OCI-LY7 (cell line): ENCODE data around the gene MTHFD1. TPM values are rescaled to one million over a fixed set of nuclear protein-coding genes. Genes with fewer than 3 reads are reported as not detected.

Experiments used
- BruUV-seq: library from RNA; stranded (reverse); fragments of 400-500 nt; replicated peaks from 2 replicates; lab custom pipeline; 2021; lab: Mats Ljungman, UMichigan
- CTCF ChIA-PET: fragments of 300-600 bp; sonication (Branson Sonifier 250); formaldehyde crosslinking; loops from one replicate; lab custom pipeline; 2022; ENCODE audit warnings: antibody characterized with exemption; ENCODE audit not compliant: unreplicated experiment; lab: Charles Lee
- POLR2A ChIA-PET: fragments of 300-600 bp; sonication (Branson Sonifier 250); formaldehyde crosslinking; loops from one replicate; lab custom pipeline; 2022; ENCODE audit warnings: antibody characterized with exemption; lab: Charles Lee
- DNase-seq: peaks from one replicate; pipeline ENCODE4 v3.0.0-alpha.2; 2015; ENCODE audit warnings: low spot score
- H2AFZ ChIP-seq: fragments of 200-600 bp; sonication (generic), shearing (Covaris generic); 2 replicates; pipeline ENCODE4 v1.6.1; 2014; ENCODE audit warnings: mild to moderate bottlenecking, antibody characterized with exemption, low read length, moderate library complexity
- H3K27ac ChIP-seq: fragments of 200-600 bp; sonication (generic); 2 replicates; pipeline ENCODE4 v1.5.1; 2014; ENCODE audit warnings: mixed run types, low read depth, mild to moderate bottlenecking, moderate library complexity, low read length, inconsistent platforms; ENCODE audit not compliant: poor library complexity, severe bottlenecking
- H3K36me3 ChIP-seq: fragments of 200-600 bp; sonication (generic); 2 replicates; pipeline ENCODE4 v1.6.1; 2014; ENCODE audit warnings: mild to moderate bottlenecking, antibody characterized with exemption, low read length, moderate library complexity, mixed read lengths; ENCODE audit not compliant: insufficient read depth
- H3K4me1 ChIP-seq: fragments of 200-600 bp; sonication (generic); 2 replicates; pipeline ENCODE4 v1.5.1; 2014; ENCODE audit warnings: mild to moderate bottlenecking, low read length; ENCODE audit not compliant: insufficient read depth, poor library complexity, severe bottlenecking
- H3K4me2 ChIP-seq: fragments of 200-600 bp; sonication (generic); 2 replicates; pipeline ENCODE4 v1.6.1; 2014; ENCODE audit warnings: mild to moderate bottlenecking, low read length
- H3K4me3 ChIP-seq: fragments of 200-600 bp; sonication (generic); 2 replicates; pipeline ENCODE4 v1.5.1; 2014; ENCODE audit warnings: mild to moderate bottlenecking, low read depth, low read length; ENCODE audit not compliant: poor library complexity, severe bottlenecking
- H3K79me2 ChIP-seq: fragments of 200-600 bp; sonication (generic); 2 replicates; pipeline ENCODE4 v1.6.1; 2016; ENCODE audit warnings: low read depth, mild to moderate bottlenecking, low read length, moderate library complexity, mixed read lengths; ENCODE audit not compliant: insufficient read depth
- H3K9me2 ChIP-seq: fragments of 200-600 bp; sonication (generic); 2 replicates; pipeline ENCODE4 v1.6.1; 2016; ENCODE audit warnings: mild to moderate bottlenecking, low read length, mixed read lengths; ENCODE audit not compliant: insufficient read depth
- H3K9me3 ChIP-seq: fragments of 200-600 bp; sonication (generic); 2 replicates; pipeline ENCODE4 v1.6.1; 2014; ENCODE audit warnings: mild to moderate bottlenecking, mixed run types, low read length, mixed read lengths
- H4K20me1 ChIP-seq: fragments of 200-600 bp; sonication (generic); 2 replicates; pipeline ENCODE4 v1.6.1; 2014; ENCODE audit warnings: mild to moderate bottlenecking, antibody characterized with exemption, low read length, moderate library complexity, mixed read lengths; ENCODE audit not compliant: insufficient read depth
- EZH2phosphoT487 ChIP-seq: fragments of 200-600 bp; sonication (generic); IDR thresholded peaks from 2 replicates; pipeline ENCODE4 v1.6.1; 2018; ENCODE audit warnings: low read depth, borderline replicate concordance, mild to moderate bottlenecking, mixed run types, antibody characterized with exemption, low read length, moderate library complexity, mixed read lengths
- intact Hi-C: fragments of 100-400 bp; cut with micrococcal nuclease; formaldehyde crosslinking; loops from one replicate; pipeline ENCODE4 v1.10.0; 2022; ENCODE audit not compliant: unreplicated experiment
- total RNA-seq, 2 experiments: library from RNA; depleted of rRNA in 1 of 2; stranded (reverse); fragments of >200 nt in 1 of 2; shearing (Covaris generic) in 1 of 2; gene quantifications; 2 replicates each; pipeline ENCODE4 v1.2.3, GENCODE V29; 2014 to 2022
- TF ChIP-seq, protein P1 (sequence below): fragments of 200-600 bp; sonication (generic); conservative IDR thresholded peaks from 2 replicates; pipeline ENCODE4 v1.5.1; 2014; ENCODE audit warnings: mild to moderate bottlenecking, antibody characterized with exemption, low read length, moderate library complexity, mixed read lengths

Gene MTHFD1
- total RNA-seq, 2 experiments from 2014 or later: 73.7 to 163 TPM

DNA sequence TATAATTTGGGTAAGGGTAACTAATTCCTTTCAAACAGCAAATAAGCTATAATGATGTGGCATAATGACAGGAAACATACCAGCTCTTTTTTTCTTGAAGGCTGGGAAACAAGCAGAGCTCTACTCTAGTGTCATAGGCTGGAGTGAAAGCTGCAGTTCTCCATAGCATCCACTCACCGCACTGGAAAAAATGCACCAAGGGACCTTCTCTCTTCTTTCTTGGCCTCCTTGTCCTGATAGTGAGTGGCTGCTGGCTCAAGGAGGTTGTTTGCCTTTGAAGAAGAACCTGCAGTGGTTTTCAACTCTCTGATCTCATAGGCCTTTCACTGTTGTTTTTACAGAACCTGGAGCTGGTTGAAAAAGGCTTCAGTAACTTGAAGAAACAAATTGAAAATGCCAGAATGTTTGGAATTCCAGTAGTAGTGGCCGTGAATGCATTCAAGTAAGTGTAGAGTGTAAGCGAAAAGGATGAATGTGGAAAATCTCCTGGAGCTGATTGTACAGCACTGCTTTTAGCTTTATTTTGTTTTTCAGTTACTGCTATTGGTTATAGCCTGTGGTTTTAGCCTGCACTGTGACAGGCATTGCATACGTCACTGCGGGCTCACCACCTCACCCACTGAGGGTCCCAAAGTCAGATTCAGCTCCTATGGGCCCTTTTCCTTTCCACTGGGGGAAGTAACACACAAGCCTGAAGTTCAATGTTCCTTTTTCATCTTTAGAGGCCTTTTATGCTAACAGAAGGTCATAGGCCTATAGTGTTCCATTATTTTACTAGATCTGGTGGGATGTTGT is 59.9 kb downstream of the MTHFD1 start:
- no peak overlapping the region for H2AFZ ChIP-seq
- H3K9me2 ChIP-seq: no peaks in the 10 kb centered on the region
- no peak overlapping the region for H3K4me3 ChIP-seq
- POLR2A ChIA-PET: interaction anchor here (1.5 kb wide), 1 partner anchor 15 kb away, joined by 6 read pairs; no protein-coding TSS in a partner anchor
- H3K36me3 ChIP-seq: peaks cover 88% of the 10 kb centered on the region
- H4K20me1 ChIP-seq: no peaks in the 10 kb centered on the region
- no peaks in the 10 kb centered on the region for H3K79me2 ChIP-seq
- no peak overlapping the region for H3K27ac ChIP-seq
- no peaks in the 10 kb centered on the region for H3K9me3 ChIP-seq
- TSS peak; percentile 33 for BruUV-seq
- no peak overlapping the region for H3K4me2 ChIP-seq
- no peak for TF ChIP-seq EZH2phosphoT487
- TF ChIP-seq, protein P1, sequence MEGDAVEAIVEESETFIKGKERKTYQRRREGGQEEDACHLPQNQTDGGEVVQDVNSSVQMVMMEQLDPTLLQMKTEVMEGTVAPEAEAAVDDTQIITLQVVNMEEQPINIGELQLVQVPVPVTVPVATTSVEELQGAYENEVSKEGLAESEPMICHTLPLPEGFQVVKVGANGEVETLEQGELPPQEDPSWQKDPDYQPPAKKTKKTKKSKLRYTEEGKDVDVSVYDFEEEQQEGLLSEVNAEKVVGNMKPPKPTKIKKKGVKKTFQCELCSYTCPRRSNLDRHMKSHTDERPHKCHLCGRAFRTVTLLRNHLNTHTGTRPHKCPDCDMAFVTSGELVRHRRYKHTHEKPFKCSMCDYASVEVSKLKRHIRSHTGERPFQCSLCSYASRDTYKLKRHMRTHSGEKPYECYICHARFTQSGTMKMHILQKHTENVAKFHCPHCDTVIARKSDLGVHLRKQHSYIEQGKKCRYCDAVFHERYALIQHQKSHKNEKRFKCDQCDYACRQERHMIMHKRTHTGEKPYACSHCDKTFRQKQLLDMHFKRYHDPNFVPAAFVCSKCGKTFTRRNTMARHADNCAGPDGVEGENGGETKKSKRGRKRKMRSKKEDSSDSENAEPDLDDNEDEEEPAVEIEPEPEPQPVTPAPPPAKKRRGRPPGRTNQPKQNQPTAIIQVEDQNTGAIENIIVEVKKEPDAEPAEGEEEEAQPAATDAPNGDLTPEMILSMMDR: no peak
- CTCF ChIA-PET: interaction anchor here (0.6 kb wide), 1 partner anchor 467 kb away, joined by 8 read pairs; no protein-coding TSS in a partner anchor
- intact Hi-C loops: no loop called here
- H3K4me1 ChIP-seq: peaks cover 15% of the 10 kb centered on the region
- DNase-seq: no peak

DNA sequence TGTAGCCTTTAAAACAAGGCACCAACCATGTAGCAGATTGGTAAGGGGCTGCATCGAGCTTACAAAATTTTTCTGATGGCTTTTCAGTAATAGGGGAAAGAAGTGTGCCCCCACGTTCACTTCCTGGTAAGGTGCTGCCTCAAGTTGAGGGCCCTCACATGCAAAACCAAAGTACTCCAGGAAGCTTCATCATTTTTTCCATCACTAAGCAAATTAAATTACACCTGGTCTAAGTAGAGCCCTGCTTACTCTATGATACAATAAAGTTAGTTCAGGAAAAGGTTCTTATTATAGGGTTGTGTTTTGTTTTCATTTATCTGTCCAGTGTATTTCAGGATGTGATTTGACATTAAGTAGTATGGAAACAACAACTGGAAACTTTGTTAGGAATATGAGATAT is 62.1 kb downstream of the MTHFD1 start:
- CTCF ChIA-PET: no interaction called here
- Histone ChIP-seq H3K4me2 (no peak overlapping the region), H3K9me2 (no peaks in the 10 kb centered on the region), H4K20me1 (no peaks in the 10 kb centered on the region), H2AFZ (no peak overlapping the region), H3K27ac (peak overlapping the region; percentile 14), H3K4me1 (peaks cover 12% of the 10 kb centered on the region), H3K36me3 (peaks cover 88% of the 10 kb centered on the region), H3K79me2 (no peaks in the 10 kb centered on the region), H3K9me3 (no peaks in the 10 kb centered on the region), H3K4me3 (no peak overlapping the region)
- POLR2A ChIA-PET: no interaction called here
- TF ChIP-seq, protein P1: no peak
- no peak for TF ChIP-seq EZH2phosphoT487
- intact Hi-C loops: no loop called here
- BruUV-seq: no TSS peak
- DNase-seq: peak; percentile 60

DNA sequence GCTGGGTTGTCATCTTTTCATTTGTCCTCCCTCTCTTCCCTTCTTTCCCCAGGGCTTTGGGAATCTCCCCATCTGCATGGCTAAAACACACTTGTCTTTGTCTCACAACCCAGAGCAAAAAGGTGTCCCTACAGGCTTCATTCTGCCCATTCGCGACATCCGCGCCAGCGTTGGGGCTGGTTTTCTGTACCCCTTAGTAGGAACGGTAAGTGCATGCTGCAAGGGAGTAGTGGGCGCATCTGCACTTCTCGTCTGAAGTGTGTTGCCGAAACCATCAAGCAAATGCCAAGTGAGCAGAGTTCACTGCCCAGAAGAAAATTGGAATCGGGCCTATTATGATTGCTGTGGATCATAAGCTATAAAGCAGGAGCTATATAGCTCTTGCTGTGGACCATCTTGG is 66.5 kb downstream of the MTHFD1 start:
- Histone ChIP-seq H3K27ac (no peak overlapping the region), H3K4me3 (no peak overlapping the region), H3K4me2 (no peak overlapping the region), H4K20me1 (no peaks in the 10 kb centered on the region), H3K36me3 (peaks cover 93% of the 10 kb centered on the region), H3K9me3 (no peaks in the 10 kb centered on the region), H3K79me2 (no peaks in the 10 kb centered on the region), H2AFZ (no peak overlapping the region), H3K9me2 (no peaks in the 10 kb centered on the region), H3K4me1 (peaks cover 9% of the 10 kb centered on the region)
- intact Hi-C loops: no loop called here
- TF ChIP-seq, protein P1: no peak
- TF ChIP-seq EZH2phosphoT487: no peak
- no TSS peak for BruUV-seq
- DNase-seq: no peak
- ChIA-PET POLR2A (interaction anchor here (0.6 to 1.2 kb wide), 2 partner anchors 9 to 525 kb away, joined by 3 read pairs; no protein-coding TSS in a partner anchor), CTCF (no interaction called here)
